Effector memory CD8-positive, alpha-beta T cell (primary cell): ENCODE measurements around the gene EDEM1.

Experiments
- ATAC-seq: fragments of 150-1000 bp; cut with Tn5 transposase; replicated peaks from 2 replicates; pipeline ENCODE4 v1.10.0; 2021; ENCODE audit warnings: mild to moderate bottlenecking, moderate library complexity
- DNase-seq, 3 experiments: peaks; one replicate each; pipeline ENCODE4 v3.0.0; 2021
- H3K27ac Mint-ChIP-seq, 2 donors: one replicate each; pipeline ENCODE4 v1.8.0; 2022; ENCODE audit warnings: mild to moderate bottlenecking in 2 of 2, mixed read lengths in 2 of 2, moderate library complexity in 2 of 2
- H3K27me3 Mint-ChIP-seq, 2 donors: one replicate each; pipeline ENCODE4 v1.8.0; 2022; ENCODE audit warnings: mixed read lengths in 2 of 2
- H3K36me3 Mint-ChIP-seq: one replicate; pipeline ENCODE4 v1.8.0; 2022; ENCODE audit warnings: mild to moderate bottlenecking, moderate library complexity, mixed read lengths; ENCODE audit not compliant: insufficient read depth
- H3K4me1 Mint-ChIP-seq, 2 donors: one replicate each; pipeline ENCODE4 v1.8.0; 2022; ENCODE audit warnings: low read depth in 2 of 2, mixed read lengths in 2 of 2
- H3K4me3 Mint-ChIP-seq, 2 donors: one replicate each; pipeline ENCODE4 v1.8.0; 2022; ENCODE audit warnings: mild to moderate bottlenecking in 2 of 2, mixed read lengths in 2 of 2, moderate library complexity in 2 of 2
- H3K9me3 Mint-ChIP-seq, 2 donors: one replicate each; pipeline ENCODE4 v1.8.0; 2022; ENCODE audit warnings: mixed read lengths in 2 of 2

The EDEM1 gene

DNA sequence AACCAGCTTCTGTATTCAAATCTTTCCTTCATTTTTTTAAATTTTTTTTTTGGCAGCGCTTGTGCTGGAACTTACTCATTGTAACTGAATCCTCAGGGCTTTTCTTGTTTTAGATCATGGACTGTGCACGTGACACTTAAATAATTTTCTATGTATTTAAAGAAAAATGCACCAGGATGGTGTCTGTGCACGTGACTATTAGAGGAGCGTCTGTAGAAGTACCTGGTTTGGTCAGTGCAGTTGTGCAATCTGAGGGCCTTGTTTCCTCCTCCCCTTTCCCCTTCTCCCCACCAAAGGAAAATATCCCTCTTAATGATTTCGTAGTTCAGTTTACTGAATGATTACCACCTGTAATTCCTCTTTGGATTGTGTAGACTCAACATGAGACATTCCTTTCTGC is 31.3 kb downstream of the EDEM1 start:
- Mint-ChIP-seq H3K4me3 (no peak overlapping the region), H3K27me3 (no peaks in the 10 kb centered on the region), H3K4me1 (peaks cover 0 to 10% of the 10 kb centered on the region in 2 donors), H3K36me3 (peaks cover 52% of the 10 kb centered on the region), H3K27ac (peak overlapping the region; percentile 44 to 68), H3K9me3 (no peaks in the 10 kb centered on the region)
- DNase-seq (no peak), ATAC-seq (no peak)

DNA sequence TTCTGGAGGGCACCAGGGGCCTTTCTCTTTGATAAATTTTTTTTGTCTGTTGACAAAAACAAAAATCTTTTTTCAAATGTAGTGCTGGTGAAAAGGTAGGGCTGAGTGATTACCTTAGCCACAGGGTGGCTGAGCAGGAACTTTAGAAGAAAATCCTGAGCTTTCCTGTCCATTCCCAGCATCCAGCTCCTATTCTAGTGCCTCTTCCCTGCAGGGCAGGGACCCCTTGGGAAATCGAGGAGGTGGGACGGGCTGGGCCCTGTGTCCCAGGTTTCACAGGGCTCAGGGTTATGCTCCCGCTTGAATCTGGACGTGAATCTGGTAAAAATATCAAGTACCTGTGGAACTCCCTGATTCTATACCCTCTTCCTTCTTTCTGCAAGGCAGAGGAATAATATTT is 31.7 kb downstream of the EDEM1 start:
- Mint-ChIP-seq H3K36me3 (peaks cover 48% of the 10 kb centered on the region), H3K9me3 (no peaks in the 10 kb centered on the region), H3K27me3 (no peaks in the 10 kb centered on the region), H3K27ac (peak overlapping the region in 1 of 2 donors; percentile 68), H3K4me1 (peaks cover 0 to 10% of the 10 kb centered on the region in 2 donors), H3K4me3 (no peak overlapping the region)
- no peak for ATAC-seq
- no peak for DNase-seq

DNA sequence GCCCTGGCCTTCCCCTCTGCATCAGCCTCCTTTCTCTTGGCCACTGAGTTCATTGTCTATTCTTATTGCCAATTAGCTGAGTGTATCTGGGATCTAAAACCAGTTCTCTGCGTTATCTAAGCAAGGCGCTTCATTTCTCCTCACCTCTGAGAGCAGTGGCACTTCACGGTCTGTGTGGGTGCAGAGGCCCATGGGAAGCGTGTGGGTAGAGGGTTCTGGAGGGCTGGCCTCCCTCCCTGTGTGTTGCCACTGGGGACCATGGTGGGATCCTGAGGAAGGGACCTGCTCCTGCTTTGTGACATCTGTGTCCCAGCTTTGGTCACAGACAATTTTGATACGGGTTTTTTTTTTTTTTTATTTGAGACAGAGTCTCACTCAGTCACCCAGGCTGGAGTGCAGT is 32.7 kb downstream of the EDEM1 start:
- DNase-seq (no peak), ATAC-seq (no peak)
- Mint-ChIP-seq H3K9me3 (no peaks in the 10 kb centered on the region), H3K36me3 (peaks cover 41% of the 10 kb centered on the region), H3K4me1 (peaks cover 0 to 6% of the 10 kb centered on the region in 2 donors), H3K27me3 (no peaks in the 10 kb centered on the region), H3K4me3 (no peak overlapping the region), H3K27ac (peak overlapping the region; percentile 1 to 58)

DNA sequence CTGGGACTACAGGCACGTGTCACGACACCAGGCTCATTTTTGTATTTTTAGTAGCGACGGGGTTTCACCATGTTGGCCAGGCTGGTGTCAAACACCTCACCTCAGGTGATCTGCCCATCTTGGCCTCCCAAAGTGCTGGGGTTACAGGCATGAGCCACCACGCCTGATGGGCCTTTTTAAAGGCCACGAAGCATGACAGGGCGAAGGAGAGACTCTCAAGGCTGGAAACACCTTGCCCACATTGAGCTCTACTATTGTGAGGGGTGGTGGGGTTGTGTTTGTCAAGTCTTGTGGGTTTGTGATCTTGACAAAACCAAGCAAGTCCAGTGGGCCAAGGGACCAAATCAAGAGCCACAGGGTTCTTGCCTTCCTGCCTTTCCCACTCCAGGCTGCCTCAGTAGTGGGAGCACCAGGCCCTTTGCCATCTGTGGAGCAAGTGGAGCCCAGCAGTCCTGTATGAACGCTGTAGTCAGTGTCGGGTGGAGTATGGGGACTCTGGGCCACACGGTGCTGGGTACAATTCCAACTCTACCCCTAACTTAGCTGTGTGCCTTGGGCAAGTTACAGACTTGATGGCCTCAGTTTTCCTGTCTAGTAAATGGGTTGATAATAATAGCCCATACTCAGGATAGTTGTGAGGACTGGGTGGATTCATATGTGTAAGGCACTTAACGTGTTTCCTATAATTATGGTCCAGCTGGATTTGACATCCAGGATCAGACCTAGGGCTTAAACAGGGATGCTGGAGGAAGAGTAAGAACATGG is 33.3 kb downstream of the EDEM1 start:
- no peak overlapping the region for H3K4me3 Mint-ChIP-seq
- peak overlapping the region; percentile 1 to 58 for H3K27ac Mint-ChIP-seq
- ATAC-seq (no peak), DNase-seq (no peak)
- peaks cover 0 to 6% of the 10 kb centered on the region in 2 donors for H3K4me1 Mint-ChIP-seq
- no peaks in the 10 kb centered on the region for H3K27me3 Mint-ChIP-seq
- peaks cover 35% of the 10 kb centered on the region for H3K36me3 Mint-ChIP-seq
- no peaks in the 10 kb centered on the region for H3K9me3 Mint-ChIP-seq

DNA sequence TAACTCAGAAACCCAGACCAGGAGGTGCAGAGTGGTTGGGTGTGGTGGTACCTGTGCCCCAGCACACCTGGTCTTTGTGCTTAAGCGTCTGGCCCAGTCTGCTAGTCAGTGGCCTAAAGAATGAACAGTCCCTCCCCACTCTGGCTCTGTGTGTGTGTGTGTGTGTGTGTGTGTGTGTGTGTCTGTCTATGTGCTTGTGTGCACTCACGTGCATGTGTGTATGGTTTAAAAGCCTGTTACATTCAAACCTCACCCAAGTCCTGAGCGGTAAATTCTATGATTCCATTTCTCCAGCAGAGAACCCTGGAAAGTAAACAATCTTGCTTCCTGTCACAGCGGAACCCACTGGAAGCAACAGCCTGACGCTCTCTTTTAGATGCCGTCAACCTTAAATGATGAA is 34.2 kb downstream of the EDEM1 start:
- ATAC-seq = no peak
- peak overlapping the region; percentile 61 to 73 for H3K27ac Mint-ChIP-seq

DNA sequence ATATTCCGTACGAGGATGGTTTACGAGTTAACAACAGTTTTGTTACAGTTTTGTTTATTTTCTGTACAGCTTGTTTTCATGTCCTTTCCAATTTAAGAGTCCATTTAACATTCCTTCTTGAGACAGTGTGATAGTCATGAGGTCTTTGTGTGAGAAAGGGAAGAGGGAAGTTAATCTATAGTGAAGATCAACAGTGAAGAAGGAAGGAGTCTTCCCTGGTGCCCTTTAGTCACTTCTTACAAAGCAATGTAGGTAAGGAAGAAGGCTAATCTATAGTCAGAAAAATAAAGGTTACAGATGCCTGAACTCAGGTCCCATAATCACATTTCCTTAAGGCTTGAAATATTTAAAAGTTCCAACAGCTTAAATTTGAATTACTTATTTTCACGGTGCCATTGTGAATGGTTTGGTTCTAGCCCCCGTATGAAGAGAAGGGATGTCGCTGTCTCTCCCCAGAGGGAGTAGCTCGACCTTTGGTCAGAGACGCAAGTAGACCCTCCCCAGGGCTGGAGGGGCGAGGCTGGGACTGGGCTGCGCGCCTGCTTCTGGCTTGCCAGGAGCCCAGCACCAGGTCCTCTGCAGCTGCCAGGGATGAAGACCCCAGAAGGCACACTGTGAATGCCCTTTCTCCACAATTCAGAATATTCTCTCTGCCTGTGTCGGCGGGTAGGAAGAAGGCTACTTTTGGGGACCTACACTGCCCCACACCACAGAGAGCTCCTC is 34.9 kb downstream of the EDEM1 start:
- H3K36me3 Mint-ChIP-seq = peaks cover 30% of the 10 kb centered on the region
- H3K9me3 Mint-ChIP-seq = no peaks in the 10 kb centered on the region
- no peaks in the 10 kb centered on the region for H3K27me3 Mint-ChIP-seq
- DNase-seq = no peak
- H3K4me3 Mint-ChIP-seq = no peak overlapping the region
- no peaks in the 10 kb centered on the region for H3K4me1 Mint-ChIP-seq
- no peak overlapping the region for H3K27ac Mint-ChIP-seq
- no peak for ATAC-seq

More for the DNA sequence above, 34.2 kb downstream of the EDEM1 start:
- no peaks in the 10 kb centered on the region for H3K9me3 Mint-ChIP-seq
- peaks cover 0 to 5% of the 10 kb centered on the region in 2 donors for H3K4me1 Mint-ChIP-seq
- no peaks in the 10 kb centered on the region for H3K27me3 Mint-ChIP-seq
- H3K36me3 Mint-ChIP-seq = peaks cover 35% of the 10 kb centered on the region
- no peak overlapping the region for H3K4me3 Mint-ChIP-seq
- no peak for DNase-seq

DNA sequence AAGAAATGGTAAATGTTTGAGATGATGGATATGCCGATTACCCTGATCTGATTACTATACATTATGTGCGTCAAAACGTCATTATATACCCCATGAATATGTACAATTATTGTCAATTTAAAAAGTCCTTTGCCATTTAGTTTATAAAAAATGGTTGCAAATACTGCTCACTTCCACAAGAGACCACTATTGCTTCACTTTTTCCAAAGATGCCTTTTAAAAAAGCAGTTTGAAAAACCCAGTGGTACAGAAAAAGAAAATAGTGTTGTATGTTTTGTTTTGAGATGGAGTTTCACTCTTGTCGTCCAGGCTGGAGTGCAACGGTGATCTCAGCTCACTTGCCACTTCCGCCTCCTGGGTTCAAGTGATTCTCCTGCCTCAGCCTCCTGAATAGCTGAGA is 39.3 kb downstream of the EDEM1 start:
- Mint-ChIP-seq H3K9me3 (no peaks in the 10 kb centered on the region), H3K36me3 (peaks cover 2% of the 10 kb centered on the region), H3K4me1 (no peaks in the 10 kb centered on the region), H3K4me3 (no peak overlapping the region), H3K27me3 (peaks cover 0 to 10% of the 10 kb centered on the region in 2 donors), H3K27ac (no peak overlapping the region)
- no peak for ATAC-seq
- DNase-seq = no peak

DNA sequence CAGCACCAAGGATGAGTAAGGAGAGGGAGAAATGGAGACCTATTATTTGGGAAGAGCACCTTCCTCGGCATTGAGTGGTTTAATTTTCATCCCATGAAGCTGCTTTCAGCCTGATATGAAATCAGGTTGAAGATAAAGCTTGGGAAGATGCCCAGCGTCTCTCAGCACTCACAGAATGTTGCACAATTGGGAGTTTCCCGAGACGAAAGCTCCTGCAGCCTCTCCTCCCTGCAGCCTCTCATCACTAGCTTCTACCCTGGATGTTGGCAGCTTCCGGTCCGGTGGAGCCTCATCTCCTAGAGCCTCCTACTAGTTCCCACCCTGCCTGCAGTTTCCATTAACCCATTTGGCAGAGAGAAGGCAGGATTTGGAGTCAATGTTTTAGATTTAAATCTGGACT is 40.3 kb downstream of the EDEM1 start:
- Mint-ChIP-seq H3K36me3 (peaks cover under 1% of the 10 kb centered on the region), H3K9me3 (no peaks in the 10 kb centered on the region), H3K27ac (no peak overlapping the region), H3K4me1 (no peaks in the 10 kb centered on the region), H3K4me3 (no peak overlapping the region), H3K27me3 (peaks cover 0 to 10% of the 10 kb centered on the region in 2 donors)
- DNase-seq (no peak), ATAC-seq (no peak)

DNA sequence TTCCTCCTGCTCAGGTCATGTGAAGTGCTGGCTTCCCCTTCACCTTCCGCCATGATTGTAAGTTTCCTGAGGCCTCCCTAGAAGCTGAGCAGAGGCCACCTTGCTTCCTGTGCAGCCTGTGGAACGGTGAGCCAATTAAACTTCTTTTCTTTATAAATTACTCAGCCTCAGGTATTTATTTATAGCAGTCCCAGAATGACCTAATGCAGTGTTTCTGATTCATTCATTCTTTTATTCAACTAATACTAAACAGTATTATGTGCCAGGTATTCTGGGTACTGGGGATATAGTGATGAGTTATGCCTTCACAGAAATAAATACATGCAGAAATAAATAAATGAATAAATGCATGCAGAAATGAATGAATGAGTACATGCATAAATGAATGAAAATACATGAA is 41.9 kb downstream of the EDEM1 start:
- Mint-ChIP-seq H3K9me3 (no peaks in the 10 kb centered on the region), H3K36me3 (no peaks in the 10 kb centered on the region), H3K27me3 (peaks cover 0 to 10% of the 10 kb centered on the region in 2 donors), H3K27ac (no peak overlapping the region), H3K4me1 (no peaks in the 10 kb centered on the region), H3K4me3 (no peak overlapping the region)
- DNase-seq (no peak), ATAC-seq (no peak)

DNA sequence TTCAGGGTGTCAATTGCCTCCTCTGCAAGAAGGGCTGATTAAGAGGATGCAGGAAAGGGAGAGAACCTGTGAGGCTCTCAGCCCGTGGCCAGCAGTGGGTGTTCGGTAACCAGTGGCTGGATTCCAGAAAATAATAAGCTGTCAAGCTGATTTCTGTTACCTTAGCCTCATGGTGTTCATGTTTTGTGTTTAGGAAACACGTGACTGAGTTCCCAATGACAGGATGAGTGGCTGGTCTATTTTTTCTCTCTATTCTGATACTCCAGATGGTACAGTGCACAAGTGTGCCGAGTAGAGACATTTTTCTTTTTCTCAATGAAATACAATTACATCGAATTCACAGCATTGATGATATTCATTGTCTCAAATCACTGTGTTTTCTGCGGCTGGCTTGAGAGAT is 43.6 kb downstream of the EDEM1 start:
- Mint-ChIP-seq H3K27ac (no peak overlapping the region), H3K9me3 (no peaks in the 10 kb centered on the region), H3K27me3 (peaks cover 0 to 10% of the 10 kb centered on the region in 2 donors), H3K4me3 (no peak overlapping the region), H3K4me1 (no peaks in the 10 kb centered on the region), H3K36me3 (no peaks in the 10 kb centered on the region)
- DNase-seq (no peak), ATAC-seq (no peak)

DNA sequence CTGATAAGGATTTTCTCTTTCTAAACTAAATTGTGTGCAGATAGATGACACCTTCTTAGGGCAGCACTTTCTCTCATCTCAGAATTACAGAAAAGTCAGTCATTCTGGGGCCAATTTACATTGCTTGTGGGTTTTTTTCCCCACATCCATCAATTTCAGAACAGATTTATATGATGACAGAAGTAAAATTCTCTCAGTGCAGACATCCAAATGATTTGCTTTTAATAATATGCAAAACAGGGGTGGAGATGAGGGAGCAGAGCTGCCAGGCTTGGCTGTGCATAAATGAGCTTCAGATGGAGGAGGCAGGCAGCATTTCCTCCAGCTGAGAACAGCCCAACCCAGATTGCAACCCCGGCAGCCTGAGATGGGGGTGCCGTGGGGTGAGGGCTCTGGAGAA is 44.0 kb downstream of the EDEM1 start:
- Mint-ChIP-seq H3K27ac (no peak overlapping the region), H3K9me3 (no peaks in the 10 kb centered on the region), H3K27me3 (peaks cover 0 to 10% of the 10 kb centered on the region in 2 donors), H3K36me3 (no peaks in the 10 kb centered on the region), H3K4me1 (no peaks in the 10 kb centered on the region), H3K4me3 (no peak overlapping the region)
- no peak for DNase-seq
- ATAC-seq = no peak

DNA sequence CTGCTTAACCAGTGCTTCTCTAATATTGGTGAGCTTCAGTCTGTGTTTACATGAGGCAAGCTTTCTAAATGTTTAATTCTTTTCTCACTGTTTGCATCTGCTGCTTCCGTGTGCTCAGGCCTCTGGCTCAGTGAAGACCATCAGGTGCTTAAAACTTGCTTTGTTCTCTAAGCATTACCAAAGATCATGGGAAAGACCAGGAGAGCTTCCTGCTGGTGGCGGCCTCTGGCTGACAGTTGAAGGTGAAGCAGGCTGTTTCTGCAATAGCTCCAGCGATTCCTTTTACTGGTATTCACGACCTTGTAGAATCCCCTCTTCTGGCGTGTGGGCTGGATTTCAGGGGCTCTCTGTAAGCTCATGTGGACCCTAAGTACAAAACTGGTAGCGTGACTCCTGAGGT is 45.1 kb downstream of the EDEM1 start:
- H3K27ac Mint-ChIP-seq = no peak overlapping the region
- DNase-seq = no peak
- no peak overlapping the region for H3K4me3 Mint-ChIP-seq
- H3K36me3 Mint-ChIP-seq = no peaks in the 10 kb centered on the region
- no peaks in the 10 kb centered on the region for H3K4me1 Mint-ChIP-seq
- no peak for ATAC-seq
- no peaks in the 10 kb centered on the region for H3K9me3 Mint-ChIP-seq
- H3K27me3 Mint-ChIP-seq = peaks cover 0 to 10% of the 10 kb centered on the region in 2 donors

DNA sequence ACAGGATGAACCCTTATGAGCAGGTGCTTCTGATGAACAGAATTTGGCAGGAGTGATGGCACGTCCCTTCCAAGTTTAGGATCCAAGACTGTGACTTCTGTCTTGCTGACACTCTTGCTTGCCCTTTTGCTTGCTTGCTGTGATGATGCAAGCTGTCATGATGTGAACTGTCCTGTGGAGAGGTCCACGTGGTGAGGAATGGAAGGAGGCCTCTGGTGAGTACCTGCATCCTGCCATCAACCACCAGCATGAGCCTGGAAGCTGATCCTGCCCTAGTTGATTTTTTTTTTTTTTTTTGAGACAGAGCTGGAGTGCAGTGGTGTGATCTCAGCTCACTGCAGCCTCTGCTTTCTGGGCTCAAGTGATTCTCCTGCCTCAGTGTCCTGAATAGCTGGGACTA is 45.5 kb downstream of the EDEM1 start:
- DNase-seq = no peak
- no peak overlapping the region for H3K27ac Mint-ChIP-seq
- H3K4me1 Mint-ChIP-seq = no peaks in the 10 kb centered on the region
- no peaks in the 10 kb centered on the region for H3K36me3 Mint-ChIP-seq
- no peaks in the 10 kb centered on the region for H3K9me3 Mint-ChIP-seq
- H3K27me3 Mint-ChIP-seq = peaks cover 0 to 10% of the 10 kb centered on the region in 2 donors
- ATAC-seq = no peak
- H3K4me3 Mint-ChIP-seq = no peak overlapping the region

DNA sequence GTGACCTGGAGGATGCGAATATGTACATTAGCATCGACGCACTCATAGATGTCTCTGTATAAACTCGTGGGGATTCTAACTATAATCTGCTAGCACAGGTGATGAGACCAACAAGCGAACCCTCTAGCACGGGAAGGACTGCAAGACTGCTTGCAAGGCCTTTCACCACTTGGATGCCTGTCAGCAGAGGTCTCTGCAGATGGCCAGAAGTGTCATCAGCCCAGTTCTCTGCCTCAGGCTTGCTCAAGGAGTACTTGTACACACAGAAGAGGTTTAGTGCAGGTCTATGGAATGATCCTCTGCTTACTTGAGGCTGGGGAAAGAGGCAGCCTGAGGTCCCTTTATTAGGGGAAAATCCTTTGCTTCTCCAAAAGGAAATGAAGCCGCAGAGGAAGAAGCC is 48.1 kb downstream of the EDEM1 start:
- DNase-seq = no peak
- H3K36me3 Mint-ChIP-seq = no peaks in the 10 kb centered on the region
- H3K4me3 Mint-ChIP-seq = no peak overlapping the region
- H3K4me1 Mint-ChIP-seq = no peaks in the 10 kb centered on the region
- no peak overlapping the region for H3K27ac Mint-ChIP-seq
- ATAC-seq = no peak
- peaks cover 0 to 2% of the 10 kb centered on the region in 2 donors for H3K27me3 Mint-ChIP-seq
- H3K9me3 Mint-ChIP-seq = no peaks in the 10 kb centered on the region
